H1 (cell line): ENCODE measurements around the gene UBXN4. TPM values are rescaled to one million over a fixed set of nuclear protein-coding genes. Genes with fewer than 3 reads are reported as not detected.
"Not testable (repeated sequence)": the region's sequence is repeated elsewhere in the genome, so short reads cannot be mapped to it uniquely, and the experiment has no call there.

ENCODE experiments used
- CTCF ChIA-PET: fragments of 300-600 bp; sonication (Branson Sonifier 250); formaldehyde crosslinking; loops from one replicate; lab custom pipeline; 2021; ENCODE audit not compliant: partially characterized antibody; lab: Charles Lee
- POLR2A ChIA-PET: fragments of 300-600 bp; sonication (Branson Sonifier 250); formaldehyde crosslinking; loops from one replicate; lab custom pipeline; 2021; ENCODE audit warnings: inconsistent platforms; ENCODE audit not compliant: partially characterized antibody; lab: Charles Lee
- DNase-seq, 2 experiments: peaks; one replicate each; pipeline versions ENCODE4 v3.0.0 to v3.0.0-alpha.2; 2010 to 2022; ENCODE audit warnings: low spot score in 2 of 2, low read depth in 1 of 2, mixed read lengths in 1 of 2
- FAIRE-seq: peaks from 2 replicates; lab custom pipeline; 2011; peaks lifted over from hg19 to GRCh38; lab: Jason Lieb, UNC
- H2AFZ ChIP-seq: 2 replicates; pipeline ENCODE4 v1.8.1; 2012; ENCODE audit warnings: low read length, inconsistent platforms
- H2AK5ac ChIP-seq: 2 replicates; pipeline ENCODE4 v1.6.1; 2013; ENCODE audit warnings: low read depth, low read length
- H2BK120ac ChIP-seq: replicated peaks from 2 replicates; pipeline ENCODE3; 2013; ENCODE audit warnings: low read depth, low read length, inconsistent platforms
- H2BK12ac ChIP-seq: 2 replicates; pipeline ENCODE4 v1.6.1; 2013; ENCODE audit warnings: low read depth, low read length
- H2BK15ac ChIP-seq: 2 replicates; pipeline ENCODE4 v1.6.1; 2013; ENCODE audit warnings: low read length
- H2BK20ac ChIP-seq: 2 replicates; pipeline ENCODE4 v1.6.1; 2013; ENCODE audit warnings: low read length
- H2BK5ac ChIP-seq: 2 replicates; pipeline ENCODE4 v1.6.1; 2013; ENCODE audit warnings: low read depth, low read length
- H3K14ac ChIP-seq: 2 replicates; pipeline ENCODE4 v1.6.1; 2013; ENCODE audit warnings: inconsistent platforms; ENCODE audit not compliant: insufficient read length
- H3K18ac ChIP-seq: 2 replicates; pipeline ENCODE4 v1.6.1; 2013; ENCODE audit warnings: low read length; ENCODE audit errors: extremely low read depth
- H3K23ac ChIP-seq: 2 replicates; pipeline ENCODE4 v1.6.1; 2013; ENCODE audit warnings: inconsistent platforms; ENCODE audit not compliant: insufficient read length
- H3K23me2 ChIP-seq: 2 replicates; pipeline ENCODE4 v1.6.1; 2013; ENCODE audit warnings: low read depth, low read length
- H3K27ac ChIP-seq: 2 replicates; pipeline ENCODE4 v1.6.1; 2011; ENCODE audit warnings: low read depth, low read length, inconsistent platforms
- H3K27me3 ChIP-seq, 4 experiments: replicated peaks in 1 of 4; 1 replicate in 1 of 4; 2 replicates in 3 of 4; pipeline versions ENCODE4 v1.6.1 to v1.8.1; 2011 to 2013; ENCODE audit warnings: low read length in 3 of 4, mild to moderate bottlenecking in 3 of 4, inconsistent platforms in 2 of 4, mixed read lengths in 2 of 4, moderate library complexity in 1 of 4; ENCODE audit not compliant: control insufficient read depth in 3 of 4, insufficient read depth in 3 of 4; ENCODE audit errors: extremely low read depth in 1 of 4
- H3K36me3 ChIP-seq, 4 experiments: 2 replicates each; pipeline versions ENCODE4 v1.6.1 to v1.8.1; 2011 to 2013; ENCODE audit warnings: mild to moderate bottlenecking in 4 of 4, low read length in 3 of 4, moderate library complexity in 2 of 4, control low read depth in 1 of 4, inconsistent platforms in 1 of 4; ENCODE audit not compliant: insufficient read depth in 4 of 4, control insufficient read depth in 2 of 4
- H3K4ac ChIP-seq: replicated peaks from 2 replicates; pipeline ENCODE3; 2013; ENCODE audit warnings: low read length, low read depth, mixed read lengths, inconsistent platforms; ENCODE audit not compliant: insufficient read length
- H3K4me1 ChIP-seq, 4 experiments: replicated peaks in 1 of 4; 1 replicate in 1 of 4; 2 replicates in 3 of 4; pipeline versions ENCODE4 v1.6.1 to v1.8.1; 2011 to 2013; ENCODE audit warnings: low read length in 3 of 4, inconsistent platforms in 2 of 4, mixed read lengths in 1 of 4; ENCODE audit not compliant: insufficient read depth in 4 of 4, control insufficient read depth in 3 of 4
- H3K4me2 ChIP-seq, 2 experiments: 2 replicates each; pipeline versions ENCODE4 v1.6.1 to v1.8.1; 2011 to 2013; ENCODE audit warnings: low read depth in 2 of 2, low read length in 2 of 2, control low read depth in 1 of 2, inconsistent platforms in 1 of 2, mild to moderate bottlenecking in 1 of 2; ENCODE audit not compliant: insufficient read depth in 1 of 2
- H3K4me3 ChIP-seq, 4 experiments: fragments of 200-600, 300-600 bp in 1 of 4; sonication (generic), shearing (Covaris generic), sonication (Bioruptor Twin) in 1 of 4; 2 replicates each; pipeline versions ENCODE4 v1.5.1 to v1.8.1; 2011 to 2016; ENCODE audit warnings: low read length in 4 of 4, low read depth in 3 of 4, control low read depth in 2 of 4, inconsistent platforms in 2 of 4, mild to moderate bottlenecking in 2 of 4, mixed read lengths in 1 of 4, moderate library complexity in 1 of 4; ENCODE audit not compliant: insufficient read depth in 2 of 4; ENCODE audit errors: extremely low read depth in 1 of 4
- H3K56ac ChIP-seq: replicated peaks from 2 replicates; pipeline ENCODE3; 2013; ENCODE audit warnings: low read depth, mild to moderate bottlenecking, mixed read lengths, low read length, inconsistent platforms; ENCODE audit not compliant: insufficient read length
- H3K79me1 ChIP-seq: 2 replicates; pipeline ENCODE4 v1.6.1; 2013; ENCODE audit warnings: low read depth, low read length, control low read depth
- H3K79me2 ChIP-seq, 2 experiments: 2 replicates each; pipeline versions ENCODE4 v1.6.1 to v1.8.1; 2012 to 2013; ENCODE audit warnings: low read length in 2 of 2, mild to moderate bottlenecking in 2 of 2, inconsistent platforms in 1 of 2; ENCODE audit not compliant: insufficient read depth in 2 of 2, control insufficient read depth in 1 of 2
- H3K9ac ChIP-seq, 4 experiments: replicated peaks in 1 of 4; 1 replicate in 1 of 4; 2 replicates in 3 of 4; pipeline versions ENCODE4 v1.6.1 to v1.8.1; 2011 to 2013; ENCODE audit warnings: low read depth in 3 of 4, low read length in 3 of 4, control low read depth in 2 of 4, mild to moderate bottlenecking in 2 of 4, moderate library complexity in 2 of 4, inconsistent platforms in 1 of 4; ENCODE audit errors: extremely low read depth in 1 of 4
- H3K9me3 ChIP-seq, 2 experiments: 2 replicates each; pipeline versions ENCODE4 v1.6.1 to v1.8.1; 2012 to 2013; ENCODE audit warnings: mild to moderate bottlenecking in 2 of 2, moderate library complexity in 2 of 2, control low read depth in 1 of 2, inconsistent platforms in 1 of 2, low read depth in 1 of 2, low read length in 1 of 2, mixed read lengths in 1 of 2; ENCODE audit not compliant: insufficient read depth in 2 of 2
- H4K20me1 ChIP-seq, 2 experiments: replicated peaks in 1 of 2; 2 replicates each; pipeline versions ENCODE3 to v1.8.1; 2011 to 2013; ENCODE audit warnings: inconsistent platforms in 2 of 2, low read length in 2 of 2, mild to moderate bottlenecking in 1 of 2; ENCODE audit not compliant: insufficient read depth in 2 of 2, control insufficient read depth in 1 of 2
- H4K5ac ChIP-seq: 2 replicates; pipeline ENCODE4 v1.6.1; 2013; ENCODE audit warnings: low read length, low read depth, mixed read lengths, inconsistent platforms; ENCODE audit not compliant: insufficient read length
- H4K8ac ChIP-seq: 2 replicates; pipeline ENCODE4 v1.8.0; 2013; ENCODE audit warnings: mild to moderate bottlenecking, moderate library complexity, low read length, inconsistent platforms; ENCODE audit not compliant: insufficient read depth; ENCODE audit errors: extremely low read depth
- H4K91ac ChIP-seq: replicated peaks from 2 replicates; pipeline ENCODE3; 2013; ENCODE audit warnings: low read length, mixed read lengths, inconsistent platforms; ENCODE audit not compliant: insufficient read length
- WGBS, 2 experiments: shearing (Covaris generic) in 1 of 2; methylation state at CpG; one replicate each; pipeline versions ENCODE4 v1.1.6 to v1.1.7; 2013 to 2015; ENCODE audit warnings: low lambda C conversion rate in 2 of 2, mixed read lengths in 2 of 2, inconsistent platforms in 1 of 2, low coverage in 1 of 2, missing lambda C conversion rate in 1 of 2; ENCODE audit not compliant: insufficient replicate concordance in 2 of 2, insufficient coverage in 1 of 2, insufficient read length in 1 of 2; ENCODE audit errors: extremely low coverage in 1 of 2, missing lambda C conversion rate in 1 of 2; 5-methylcytosine and 5-hydroxymethylcytosine counted together
- polyA plus RNA-seq, 7 experiments: library from polyadenylated mRNA; depleted of rRNA in 3 of 7; stranded (reverse) in 5 of 7; unstranded in 2 of 7; fragments of >200 nt in 5 of 7; fragments of 200-250 nt in 2 of 7; gene quantifications; 1 replicate in 5 of 7; 2 replicates in 1 of 7; 4 replicates in 1 of 7; pipeline versions ENCODE4 v1.2.1 to v1.2.3, GENCODE V29; 2011 to 2013; ENCODE audit warnings: missing spikeins in 2 of 7, mixed read lengths in 2 of 7
- total RNA-seq: library from RNA; stranded (reverse); fragmentation: NEBNext Ultra II Directional; extraction: Animal tissue kit (Norgen Biotek cat#: 25700); gene quantifications from 2 replicates; pipeline ENCODE4 v1.2.1, GENCODE V29; 2021

The UBXN4 gene
- total and polyA plus RNA-seq, 2 of the 8 experiments (the other 6 are each of a cell fraction or from before 2014, with no cell fraction given) = 20.1 to 64.2 TPM

DNA sequence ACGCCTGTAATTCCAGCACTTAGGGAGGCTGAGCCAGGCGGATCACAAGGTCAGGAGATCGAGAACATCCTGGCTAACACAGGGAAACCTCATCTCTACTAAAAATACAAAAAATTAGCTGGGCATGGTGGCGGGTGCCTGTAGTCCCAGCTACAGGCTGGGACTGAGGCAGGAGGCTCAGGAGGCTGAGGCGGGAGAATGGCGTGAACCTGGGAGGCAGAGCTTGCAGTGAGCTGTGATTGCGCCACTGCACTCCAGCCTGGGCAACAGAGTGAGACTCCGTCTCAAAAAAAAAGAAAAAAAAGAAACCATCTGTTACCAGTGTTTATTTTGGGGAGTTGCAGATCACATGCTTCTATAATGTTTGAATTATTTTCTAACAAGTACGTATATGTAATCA is 26.6 kb upstream of the UBXN4 start:
- H3K14ac ChIP-seq, H3K4me3 ChIP-seq, H3K4me1 ChIP-seq, POLR2A ChIA-PET, CTCF ChIA-PET, H4K8ac ChIP-seq, H3K9me3 ChIP-seq, H3K23me2 ChIP-seq, H2BK5ac ChIP-seq, H3K27me3 ChIP-seq, H3K79me1 ChIP-seq, H2AFZ ChIP-seq, H3K9ac ChIP-seq, H4K20me1 ChIP-seq, H3K23ac ChIP-seq, H3K4ac ChIP-seq, H2BK120ac ChIP-seq, H3K79me2 ChIP-seq, FAIRE-seq, H3K56ac ChIP-seq, H4K91ac ChIP-seq, H3K27ac ChIP-seq, H3K4me2 ChIP-seq, H2BK15ac ChIP-seq, H2BK20ac ChIP-seq, H4K5ac ChIP-seq, H2AK5ac ChIP-seq, H3K18ac ChIP-seq, H2BK12ac ChIP-seq, DNase-seq: not testable (repeated sequence)
- WGBS, 2 experiments = 93% methylated on average over 9 of the region's 9 CpGs; no CpG with 5 or more reads in 1 of the 2 experiments
- peaks cover 0 to 23% (median 9%) of the 10 kb centered on the region in 4 experiments; a peak in 6 of 8 replicates for H3K36me3 ChIP-seq
